CD4-positive, CD25-positive, alpha-beta regulatory T cell (primary cell): ENCODE measurements around the gene FAM124A. TPM values are rescaled to one million over a fixed set of nuclear protein-coding genes. Genes with fewer than 3 reads are reported as not detected.
A peak's percentile ranks its signal among the peaks of the same experiment; 100 is the strongest.
"Not testable (repeated sequence)": the region's sequence is repeated elsewhere in the genome, so short reads cannot be mapped to it uniquely, and the experiment has no call there.

Experiments
- ATAC-seq, 2 donors: fragments of 150-1000 bp; cut with Tn5 transposase; one replicate each; pipeline ENCODE4 v1.10.0; 2021; ENCODE audit warnings: low read depth in 2 of 2, moderate number of reproducible peaks in 2 of 2, moderate library complexity in 1 of 2
- DNase-seq, 3 donors: peaks; one replicate each; pipeline versions ENCODE4 v3.0.0 to v3.0.0-alpha.2; 2012 to 2022; ENCODE audit warnings: mixed read lengths in 1 of 3
- H3K27ac ChIP-seq: one replicate; pipeline ENCODE4 v1.7.0; 2013; ENCODE audit warnings: mild to moderate bottlenecking, low read length; ENCODE audit not compliant: insufficient read depth, poor library complexity, severe bottlenecking
- H3K27me3 ChIP-seq: one replicate; pipeline ENCODE4 v1.7.0; 2013; ENCODE audit warnings: low read length; ENCODE audit not compliant: control insufficient read depth, insufficient read depth
- H3K36me3 ChIP-seq: one replicate; pipeline ENCODE4 v1.7.0; 2013; ENCODE audit warnings: mild to moderate bottlenecking, low read length, moderate library complexity; ENCODE audit not compliant: control insufficient read depth, insufficient read depth
- H3K4me1 ChIP-seq: 2 replicates; pipeline ENCODE4 v1.7.0; 2013; ENCODE audit warnings: mild to moderate bottlenecking, low read length; ENCODE audit not compliant: insufficient read depth, control insufficient read depth, poor library complexity, severe bottlenecking
- H3K4me3 ChIP-seq: one replicate; pipeline ENCODE4 v1.7.0; 2013; ENCODE audit warnings: low read depth, mild to moderate bottlenecking, low read length, moderate library complexity
- H3K9me3 ChIP-seq, 2 experiments: 1 replicate in 1 of 2; 2 replicates in 1 of 2; pipeline ENCODE4 v1.7.0; 2013; ENCODE audit warnings: low read length in 2 of 2, mild to moderate bottlenecking in 1 of 2, moderate library complexity in 1 of 2; ENCODE audit not compliant: control insufficient read depth in 2 of 2
- H3K27ac Mint-ChIP-seq, 3 donors: one replicate each; pipeline ENCODE4 v1.8.0; 2020 to 2022; ENCODE audit warnings: mild to moderate bottlenecking in 3 of 3, mixed read lengths in 3 of 3, moderate library complexity in 2 of 3
- H3K27me3 Mint-ChIP-seq: one replicate; pipeline ENCODE4 v1.8.0; 2022; ENCODE audit warnings: mild to moderate bottlenecking, mixed read lengths
- H3K36me3 Mint-ChIP-seq: one replicate; pipeline ENCODE4 v1.8.0; 2020; ENCODE audit warnings: mixed read lengths
- H3K4me1 Mint-ChIP-seq, 4 donors: one replicate each; pipeline ENCODE4 v1.8.0; 2020 to 2022; ENCODE audit warnings: mixed read lengths in 4 of 4, mild to moderate bottlenecking in 1 of 4
- H3K4me3 Mint-ChIP-seq, 4 donors: one replicate each; pipeline ENCODE4 v1.8.0; 2020 to 2022; ENCODE audit warnings: mild to moderate bottlenecking in 4 of 4, mixed read lengths in 4 of 4, moderate library complexity in 3 of 4
- H3K9me3 Mint-ChIP-seq, 7 donors: one replicate each; pipeline ENCODE4 v1.8.0; 2020 to 2022; ENCODE audit warnings: mixed read lengths in 7 of 7, mild to moderate bottlenecking in 3 of 7, moderate library complexity in 2 of 7
- polyA plus RNA-seq, 4 donors: library from polyadenylated mRNA; unstranded; fragments of 300-500 nt; fragmentation: Illumina TruSeq; gene quantifications; one replicate each; pipeline ENCODE4 v1.2.3, GENCODE V29; 2021
- total RNA-seq: library from RNA; stranded (reverse); gene quantifications from one replicate; pipeline ENCODE4 v1.2.3, GENCODE V29; 2022

Gene FAM124A
- total and polyA plus RNA-seq, 5 donors from 2014 or later, result not detected

DNA sequence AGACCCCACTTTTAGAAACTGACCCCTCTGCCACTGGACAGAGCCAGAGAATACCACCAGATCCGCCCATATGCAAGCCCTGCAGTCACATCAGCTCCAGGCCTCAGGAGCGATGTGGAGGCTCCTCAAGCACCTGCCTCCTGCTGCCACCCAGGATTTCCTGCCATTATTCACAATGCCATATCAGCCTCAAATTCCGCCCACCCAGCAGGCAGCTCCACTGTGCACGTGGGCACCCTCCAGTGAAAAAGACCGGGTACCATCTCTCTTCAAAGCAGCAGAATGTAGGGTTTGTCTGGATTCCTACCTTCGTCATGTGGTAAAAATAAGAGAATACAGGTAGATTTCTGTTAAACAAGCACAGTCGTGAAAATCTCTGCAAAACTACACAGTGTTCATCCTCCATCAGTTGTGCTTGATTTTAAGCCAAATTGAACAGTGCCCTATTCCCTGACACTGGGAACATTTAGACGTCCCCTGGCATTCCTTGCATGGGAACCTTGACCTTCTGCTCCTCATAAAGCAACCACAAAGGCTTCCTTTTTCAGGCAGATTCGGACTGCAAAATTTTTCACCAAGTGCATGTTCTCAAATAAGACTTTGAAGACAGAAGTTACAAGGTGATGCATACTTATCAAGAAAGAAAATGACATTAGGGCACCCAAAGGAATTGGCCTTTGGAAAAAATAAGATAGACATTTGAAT lies 56.4 kb downstream of the FAM124A start:
- no peak overlapping the region for H3K4me3 ChIP-seq
- H3K4me1 ChIP-seq, result no peaks in the 10 kb centered on the region
- no peaks in the 10 kb centered on the region for H3K9me3 ChIP-seq
- H3K36me3 ChIP-seq, result no peaks in the 10 kb centered on the region
- ATAC-seq, result no peak
- H3K36me3 Mint-ChIP-seq, result no peaks in the 10 kb centered on the region
- no peak for DNase-seq
- peaks cover 2% of the 10 kb centered on the region for H3K27me3 ChIP-seq
- H3K27ac Mint-ChIP-seq, result no peak overlapping the region
- H3K27me3 Mint-ChIP-seq, result peaks cover 21% of the 10 kb centered on the region
- peaks cover 0 to 1% (median 0%) of the 10 kb centered on the region in 7 donors for H3K9me3 Mint-ChIP-seq
- no peak overlapping the region for H3K4me3 Mint-ChIP-seq
- no peaks in the 10 kb centered on the region for H3K4me1 Mint-ChIP-seq
- no peak overlapping the region for H3K27ac ChIP-seq

DNA sequence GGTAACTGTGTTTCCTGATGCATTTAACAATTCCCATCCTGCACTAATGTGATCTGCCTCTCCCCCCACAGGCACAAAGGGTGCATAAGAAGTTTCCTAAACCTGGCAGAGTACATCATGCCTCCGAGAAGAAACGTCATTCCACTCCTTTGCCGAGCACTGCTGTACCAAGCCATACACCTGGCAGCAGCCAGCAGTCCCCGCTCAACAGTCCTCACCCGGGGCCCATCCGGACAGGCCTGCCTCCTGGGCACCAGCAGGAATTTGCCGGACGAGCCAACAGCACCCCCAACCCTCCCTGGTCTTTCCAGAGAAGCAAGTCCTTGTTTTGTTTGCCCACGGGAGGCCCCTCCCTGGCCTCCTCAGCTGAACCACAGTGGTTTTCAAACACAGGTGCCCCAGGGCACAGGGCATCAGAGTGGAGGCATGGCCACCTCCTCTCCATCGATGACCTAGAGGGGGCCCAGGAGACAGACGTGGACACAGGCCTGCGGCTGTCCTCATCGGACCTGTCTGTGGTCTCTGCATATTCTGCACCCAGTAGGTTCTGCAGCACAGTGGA lies 58.3 kb downstream of the FAM124A start:
- Histone ChIP-seq H3K9me3 (no peaks in the 10 kb centered on the region), H3K4me1 (no peaks in the 10 kb centered on the region), H3K27me3 (peaks cover 1% of the 10 kb centered on the region), H3K36me3 (no peaks in the 10 kb centered on the region), H3K4me3 (no peak overlapping the region), H3K27ac (no peak overlapping the region)
- H3K27me3 Mint-ChIP-seq, result peaks cover 16% of the 10 kb centered on the region
- peak overlapping the region in 1 of 4 donors; percentile 78 for H3K4me3 Mint-ChIP-seq
- no peak for ATAC-seq
- H3K36me3 Mint-ChIP-seq, result no peaks in the 10 kb centered on the region
- H3K4me1 Mint-ChIP-seq, result no peaks in the 10 kb centered on the region
- no peak for DNase-seq
- no peak overlapping the region for H3K27ac Mint-ChIP-seq
- H3K9me3 Mint-ChIP-seq, result peaks cover 0 to 1% (median 0%) of the 10 kb centered on the region in 7 donors

DNA sequence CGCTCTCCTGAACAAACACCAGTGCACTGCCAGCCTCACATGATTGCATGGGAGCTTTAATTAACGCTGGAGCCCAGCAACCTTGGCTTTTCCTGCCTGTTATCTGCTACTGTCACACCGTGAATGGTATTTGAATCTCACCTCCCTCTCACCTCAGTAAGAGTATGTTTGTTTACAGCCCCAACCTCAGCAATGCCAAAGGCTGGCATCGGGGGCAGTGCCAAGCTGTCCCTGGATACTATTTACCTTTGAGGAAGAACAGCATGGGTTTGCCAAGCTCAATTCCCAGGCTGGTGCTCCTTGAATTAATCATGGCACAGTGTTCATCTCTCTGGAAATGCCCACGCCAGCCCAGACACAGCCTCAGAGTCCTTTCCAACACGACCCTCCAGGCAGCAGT lies 60.1 kb downstream of the FAM124A start:
- ATAC-seq (no peak), DNase-seq (no peak)
- no peaks in the 10 kb centered on the region for H3K36me3 ChIP-seq
- H3K4me3 ChIP-seq, result no peak overlapping the region
- no peaks in the 10 kb centered on the region for H3K27me3 ChIP-seq
- Mint-ChIP-seq H3K27ac (no peak overlapping the region), H3K27me3 (peaks cover 13% of the 10 kb centered on the region), H3K4me3 (no peak overlapping the region), H3K36me3 (no peaks in the 10 kb centered on the region), H3K4me1 (no peaks in the 10 kb centered on the region), H3K9me3 (peaks cover 0 to 1% (median 0%) of the 10 kb centered on the region in 7 donors)
- peaks cover 3% of the 10 kb centered on the region for H3K4me1 ChIP-seq
- H3K27ac ChIP-seq, result no peak overlapping the region
- H3K9me3 ChIP-seq, result no peaks in the 10 kb centered on the region

DNA sequence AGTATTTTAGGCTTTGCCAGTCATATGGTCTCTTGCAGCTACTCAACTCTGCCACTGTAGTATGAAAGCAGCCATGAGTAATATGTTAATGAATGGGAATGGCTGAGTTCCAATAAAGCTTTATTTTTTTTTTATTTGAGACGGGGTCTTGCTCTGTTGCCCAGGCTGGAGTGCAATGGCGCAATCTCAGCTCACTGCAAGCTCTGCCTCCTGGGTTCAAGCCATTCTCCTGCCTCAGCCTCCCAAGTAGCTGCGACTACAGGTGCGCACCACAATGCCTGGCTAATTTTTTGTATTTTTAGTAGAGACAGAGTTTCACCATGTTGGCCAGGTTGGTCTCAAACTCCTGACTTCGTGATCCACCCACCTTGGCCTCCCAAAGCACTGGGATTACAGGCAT lies 60.7 kb downstream of the FAM124A start:
- H3K27me3 ChIP-seq, H3K27ac ChIP-seq, H3K4me3 Mint-ChIP-seq, H3K9me3 ChIP-seq, ATAC-seq, H3K4me3 ChIP-seq, DNase-seq, H3K4me1 ChIP-seq, H3K36me3 Mint-ChIP-seq, H3K27ac Mint-ChIP-seq, H3K36me3 ChIP-seq, H3K9me3 Mint-ChIP-seq, H3K4me1 Mint-ChIP-seq: not testable (repeated sequence)
- H3K27me3 Mint-ChIP-seq, result peaks cover 13% of the 10 kb centered on the region

DNA sequence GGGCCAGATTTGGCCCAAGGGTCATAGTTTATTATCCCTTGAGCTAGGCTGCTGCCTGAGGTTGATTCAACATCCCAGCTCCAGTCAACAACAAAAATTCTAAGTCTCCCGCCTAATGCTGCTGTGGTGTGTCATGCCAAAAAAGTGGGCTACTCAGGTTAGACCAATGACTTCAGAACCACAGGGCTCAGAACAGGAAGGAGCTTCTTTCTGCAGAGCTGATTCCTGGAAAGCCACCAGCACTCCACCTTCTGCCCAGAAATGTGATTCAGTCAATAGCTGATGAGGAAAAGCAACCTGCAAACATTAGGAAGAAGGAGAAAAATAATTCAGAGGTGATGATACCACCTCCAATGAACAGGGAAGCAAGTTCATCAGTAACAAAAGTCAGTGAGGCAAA lies 61.2 kb downstream of the FAM124A start:
- Histone ChIP-seq H3K27me3 (no peaks in the 10 kb centered on the region), H3K4me3 (no peak overlapping the region), H3K27ac (no peak overlapping the region), H3K4me1 (peaks cover 3% of the 10 kb centered on the region), H3K9me3 (no peaks in the 10 kb centered on the region), H3K36me3 (no peaks in the 10 kb centered on the region)
- peaks cover 13% of the 10 kb centered on the region for H3K27me3 Mint-ChIP-seq
- H3K9me3 Mint-ChIP-seq, result peaks cover 0 to 1% (median 0%) of the 10 kb centered on the region in 7 donors
- H3K36me3 Mint-ChIP-seq, result no peaks in the 10 kb centered on the region
- H3K4me3 Mint-ChIP-seq, result no peak overlapping the region
- no peaks in the 10 kb centered on the region for H3K4me1 Mint-ChIP-seq
- ATAC-seq (no peak), DNase-seq (peak in 1 of 3 donors; percentile 37)
- H3K27ac Mint-ChIP-seq, result no peak overlapping the region

DNA sequence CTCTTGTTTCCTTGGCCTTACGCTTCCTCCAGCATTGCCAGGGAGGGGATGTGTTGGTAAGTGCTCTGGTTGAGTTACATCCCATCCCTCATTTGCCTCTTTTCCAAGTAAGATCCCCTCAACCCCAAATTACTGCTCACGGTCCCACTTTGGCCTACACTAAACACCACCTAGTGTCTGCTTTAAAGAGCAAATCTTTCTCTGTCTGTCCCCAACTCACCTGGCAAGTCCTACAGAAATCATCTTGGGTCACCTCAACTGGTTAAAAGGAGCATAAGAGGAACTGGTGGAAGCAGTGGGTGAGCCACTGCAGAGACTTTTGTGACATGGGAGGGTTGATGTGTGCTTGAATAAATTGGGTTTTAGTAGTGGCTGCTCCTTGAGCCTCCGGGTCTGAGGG lies 62.1 kb downstream of the FAM124A start:
- no peaks in the 10 kb centered on the region for H3K9me3 ChIP-seq
- Mint-ChIP-seq H3K36me3 (no peaks in the 10 kb centered on the region), H3K4me3 (no peak overlapping the region), H3K27ac (no peak overlapping the region), H3K27me3 (peaks cover 14% of the 10 kb centered on the region), H3K9me3 (peaks cover 0 to 2% (median 0%) of the 10 kb centered on the region in 7 donors), H3K4me1 (no peaks in the 10 kb centered on the region)
- peak in 1 of 3 donors; percentile 7 for DNase-seq
- H3K27ac ChIP-seq, result no peak overlapping the region
- H3K27me3 ChIP-seq, result no peaks in the 10 kb centered on the region
- peaks cover 3% of the 10 kb centered on the region for H3K4me1 ChIP-seq
- ATAC-seq, result no peak
- H3K36me3 ChIP-seq, result no peaks in the 10 kb centered on the region
- H3K4me3 ChIP-seq, result no peak overlapping the region

DNA sequence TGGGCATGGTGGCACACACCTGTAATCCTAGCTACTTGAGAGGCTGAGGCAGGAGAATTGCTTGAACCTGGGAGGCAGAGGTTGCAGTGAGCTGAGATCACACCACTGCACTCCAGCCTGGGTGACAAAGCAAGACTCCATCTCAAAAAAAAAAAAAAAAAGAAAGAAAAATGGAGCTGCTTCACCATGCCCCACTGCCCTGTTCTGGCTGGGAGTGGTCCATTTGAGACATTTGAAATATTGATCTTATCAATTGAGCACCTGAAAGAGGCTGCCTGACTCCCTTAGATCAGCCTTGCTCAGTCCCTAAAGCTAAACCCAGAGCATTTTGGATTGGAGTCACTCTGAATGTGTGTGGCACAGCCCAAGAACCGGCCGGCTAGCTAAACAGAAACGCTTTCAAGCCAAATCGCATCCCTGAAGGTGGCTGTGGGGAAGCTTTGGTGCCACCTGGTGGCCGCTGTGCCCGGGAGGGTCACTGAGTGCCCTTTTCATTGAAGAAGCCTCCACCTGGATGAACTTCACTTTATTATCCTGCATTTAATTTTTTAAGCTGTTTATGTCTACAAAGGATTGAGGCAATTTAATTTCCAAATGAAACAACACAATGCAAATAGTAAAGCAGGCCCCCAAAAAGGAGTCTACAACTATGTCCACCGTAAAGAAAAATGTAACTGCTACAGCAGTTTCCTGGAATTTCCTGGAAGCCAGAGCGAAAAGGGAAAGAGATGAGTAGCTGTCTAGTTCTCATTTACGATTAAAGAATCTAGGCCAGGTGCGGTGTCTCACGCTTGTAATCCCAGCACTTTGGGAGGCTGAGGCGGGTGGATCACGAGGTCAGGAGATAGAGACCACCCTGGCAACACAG lies 64.2 kb downstream of the FAM124A start:
- Mint-ChIP-seq H3K36me3 (no peaks in the 10 kb centered on the region), H3K4me3 (no peak overlapping the region), H3K27ac (peak overlapping the region in 1 of 3 donors; percentile 9), H3K4me1 (no peaks in the 10 kb centered on the region), H3K27me3 (peaks cover 9% of the 10 kb centered on the region), H3K9me3 (peaks cover 0 to 4% (median 0%) of the 10 kb centered on the region in 7 donors)
- no peaks in the 10 kb centered on the region for H3K36me3 ChIP-seq
- H3K4me1 ChIP-seq, result peaks cover 3% of the 10 kb centered on the region
- no peak overlapping the region for H3K27ac ChIP-seq
- peak overlapping the region; percentile 51 for H3K4me3 ChIP-seq
- ATAC-seq (peak; percentile 66 to 75), DNase-seq (peak; percentile 27 to 77 (median 45))
- H3K9me3 ChIP-seq, result no peaks in the 10 kb centered on the region
- H3K27me3 ChIP-seq, result no peaks in the 10 kb centered on the region
